Loucy (cell line): ENCODE measurements around the gene LENG9.

Experiments used
- H2AFZ ChIP-seq: fragments of 200-600 bp; sonication (generic); 2 replicates; pipeline ENCODE4 v1.6.0; 2016; ENCODE audit warnings: antibody characterized with exemption, mild to moderate bottlenecking, low read length, moderate library complexity
- H3F3A ChIP-seq: fragments of 200-600 bp; 2 replicates; pipeline ENCODE4 v1.6.0; 2016; ENCODE audit warnings: antibody characterized with exemption, low read depth, mild to moderate bottlenecking
- H3K27me3 ChIP-seq: fragments of 200-600 bp; sonication (generic); 2 replicates; pipeline ENCODE4 v1.6.1; 2014; ENCODE audit warnings: low read length, mild to moderate bottlenecking; ENCODE audit not compliant: insufficient read depth, poor library complexity, severe bottlenecking
- H3K36me3 ChIP-seq: fragments of 200-600 bp; sonication (generic); 2 replicates; pipeline ENCODE4 v1.6.1; 2016; ENCODE audit warnings: low read length; ENCODE audit not compliant: insufficient read depth
- H3K4me1 ChIP-seq: fragments of 200-600 bp; sonication (generic); 2 replicates; pipeline ENCODE4 v1.5.1; 2014; ENCODE audit warnings: low read length, mild to moderate bottlenecking; ENCODE audit not compliant: insufficient read depth, poor library complexity, severe bottlenecking
- H3K4me2 ChIP-seq: fragments of 200-600 bp; sonication (generic); 2 replicates; pipeline ENCODE4 v1.6.0; 2014; ENCODE audit warnings: antibody characterized with exemption, low read length, low read depth, mild to moderate bottlenecking; ENCODE audit not compliant: poor library complexity, severe bottlenecking
- H3K4me3 ChIP-seq: fragments of 200-600 bp; sonication (generic); 2 replicates; pipeline ENCODE4 v1.5.1; 2014; ENCODE audit warnings: low read length, mild to moderate bottlenecking, mixed read lengths; ENCODE audit not compliant: poor library complexity, severe bottlenecking
- H3K79me2 ChIP-seq: fragments of 200-600 bp; sonication (generic); 2 replicates; pipeline ENCODE4 v1.6.1; 2014; ENCODE audit warnings: low read length; ENCODE audit not compliant: insufficient read depth
- H3K9ac ChIP-seq: fragments of 200-600 bp; sonication (generic); 2 replicates; pipeline ENCODE4 v1.6.0; 2014; ENCODE audit warnings: mild to moderate bottlenecking, low read depth, low read length, moderate library complexity; ENCODE audit not compliant: poor library complexity, severe bottlenecking
- H3K9me2 ChIP-seq: fragments of 200-600 bp; sonication (generic); replicated peaks from 2 replicates; pipeline ENCODE4 v1.6.1; 2016; ENCODE audit warnings: low read depth, low read length, mixed read lengths
- H3K9me3 ChIP-seq: fragments of 200-600 bp; sonication (generic); 2 replicates; pipeline ENCODE4 v1.6.1; 2014; ENCODE audit warnings: mild to moderate bottlenecking, antibody characterized with exemption, low read length, low read depth; ENCODE audit not compliant: insufficient read depth
- H4K20me1 ChIP-seq: fragments of 200-600 bp; sonication (generic); 2 replicates; pipeline ENCODE4 v1.6.0; 2014; ENCODE audit warnings: antibody characterized with exemption, low read length, mild to moderate bottlenecking; ENCODE audit not compliant: insufficient read depth, poor library complexity, severe bottlenecking
- EZH2phosphoT487 ChIP-seq: fragments of 200-600 bp; IDR thresholded peaks from 2 replicates; pipeline ENCODE4 v1.6.1; 2018; ENCODE audit warnings: antibody characterized with exemption, mild to moderate bottlenecking, moderate library complexity, borderline replicate concordance
- TF ChIP-seq, protein P1 (sequence below): fragments of 200-600 bp; sonication (generic); conservative IDR thresholded peaks from 2 replicates; pipeline ENCODE4 v1.5.1; 2014; ENCODE audit warnings: mild to moderate bottlenecking, antibody characterized with exemption, low read length

LENG9 gene

DNA sequence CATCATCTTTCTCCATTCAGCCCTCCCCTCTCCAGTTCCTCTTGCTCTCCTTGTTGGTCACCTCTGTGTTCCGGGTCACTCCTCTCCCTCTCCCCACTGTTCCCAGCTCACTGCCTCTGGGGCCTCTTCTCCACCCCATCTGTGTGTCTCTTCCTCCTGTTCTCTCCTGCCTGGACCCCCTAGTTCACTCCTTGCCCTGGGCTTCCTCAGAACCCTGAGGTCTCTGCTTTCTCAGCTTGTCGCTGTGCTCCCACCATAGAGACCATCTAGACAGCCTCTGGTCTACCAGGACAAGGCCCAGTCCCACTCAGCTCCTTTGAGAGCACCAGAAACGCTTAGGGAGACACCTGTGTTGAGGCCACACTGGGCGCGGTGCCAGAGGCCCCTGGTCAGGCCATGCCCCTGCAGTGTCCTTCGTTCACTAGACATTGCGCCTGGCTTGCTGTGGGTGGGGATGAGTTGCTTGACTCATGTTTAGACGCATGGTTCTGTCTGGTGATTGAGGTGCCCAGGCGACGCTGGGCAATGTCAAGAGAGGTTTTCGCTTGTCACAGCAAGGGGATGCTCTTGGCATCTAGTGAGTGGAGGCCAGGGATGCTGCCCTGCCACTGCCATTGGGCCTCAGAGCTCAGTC is 4.8 kb downstream of the LENG9 start:
- H3K4me1 ChIP-seq, result peaks cover under 1% of the 10 kb centered on the region
- no peak overlapping the region for H3K9ac ChIP-seq
- peaks cover 5% of the 10 kb centered on the region; the same call in 1 of the 2 replicates for H3F3A ChIP-seq
- H2AFZ ChIP-seq, result no peak overlapping the region
- peaks cover 73% of the 10 kb centered on the region; the same call in 1 of the 2 replicates for H3K36me3 ChIP-seq
- TF ChIP-seq, protein P1, sequence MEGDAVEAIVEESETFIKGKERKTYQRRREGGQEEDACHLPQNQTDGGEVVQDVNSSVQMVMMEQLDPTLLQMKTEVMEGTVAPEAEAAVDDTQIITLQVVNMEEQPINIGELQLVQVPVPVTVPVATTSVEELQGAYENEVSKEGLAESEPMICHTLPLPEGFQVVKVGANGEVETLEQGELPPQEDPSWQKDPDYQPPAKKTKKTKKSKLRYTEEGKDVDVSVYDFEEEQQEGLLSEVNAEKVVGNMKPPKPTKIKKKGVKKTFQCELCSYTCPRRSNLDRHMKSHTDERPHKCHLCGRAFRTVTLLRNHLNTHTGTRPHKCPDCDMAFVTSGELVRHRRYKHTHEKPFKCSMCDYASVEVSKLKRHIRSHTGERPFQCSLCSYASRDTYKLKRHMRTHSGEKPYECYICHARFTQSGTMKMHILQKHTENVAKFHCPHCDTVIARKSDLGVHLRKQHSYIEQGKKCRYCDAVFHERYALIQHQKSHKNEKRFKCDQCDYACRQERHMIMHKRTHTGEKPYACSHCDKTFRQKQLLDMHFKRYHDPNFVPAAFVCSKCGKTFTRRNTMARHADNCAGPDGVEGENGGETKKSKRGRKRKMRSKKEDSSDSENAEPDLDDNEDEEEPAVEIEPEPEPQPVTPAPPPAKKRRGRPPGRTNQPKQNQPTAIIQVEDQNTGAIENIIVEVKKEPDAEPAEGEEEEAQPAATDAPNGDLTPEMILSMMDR, result no peak
- no peak for TF ChIP-seq EZH2phosphoT487
- H3K4me2 ChIP-seq, result no peak overlapping the region
- peaks cover 16% of the 10 kb centered on the region; the same call in 1 of the 2 replicates for H3K79me2 ChIP-seq
- no peaks in the 10 kb centered on the region for H3K9me2 ChIP-seq
- no peaks in the 10 kb centered on the region for H3K27me3 ChIP-seq
- no peak overlapping the region for H3K4me3 ChIP-seq
- H3K9me3 ChIP-seq, result no peaks in the 10 kb centered on the region
- peaks cover 39% of the 10 kb centered on the region for H4K20me1 ChIP-seq

DNA sequence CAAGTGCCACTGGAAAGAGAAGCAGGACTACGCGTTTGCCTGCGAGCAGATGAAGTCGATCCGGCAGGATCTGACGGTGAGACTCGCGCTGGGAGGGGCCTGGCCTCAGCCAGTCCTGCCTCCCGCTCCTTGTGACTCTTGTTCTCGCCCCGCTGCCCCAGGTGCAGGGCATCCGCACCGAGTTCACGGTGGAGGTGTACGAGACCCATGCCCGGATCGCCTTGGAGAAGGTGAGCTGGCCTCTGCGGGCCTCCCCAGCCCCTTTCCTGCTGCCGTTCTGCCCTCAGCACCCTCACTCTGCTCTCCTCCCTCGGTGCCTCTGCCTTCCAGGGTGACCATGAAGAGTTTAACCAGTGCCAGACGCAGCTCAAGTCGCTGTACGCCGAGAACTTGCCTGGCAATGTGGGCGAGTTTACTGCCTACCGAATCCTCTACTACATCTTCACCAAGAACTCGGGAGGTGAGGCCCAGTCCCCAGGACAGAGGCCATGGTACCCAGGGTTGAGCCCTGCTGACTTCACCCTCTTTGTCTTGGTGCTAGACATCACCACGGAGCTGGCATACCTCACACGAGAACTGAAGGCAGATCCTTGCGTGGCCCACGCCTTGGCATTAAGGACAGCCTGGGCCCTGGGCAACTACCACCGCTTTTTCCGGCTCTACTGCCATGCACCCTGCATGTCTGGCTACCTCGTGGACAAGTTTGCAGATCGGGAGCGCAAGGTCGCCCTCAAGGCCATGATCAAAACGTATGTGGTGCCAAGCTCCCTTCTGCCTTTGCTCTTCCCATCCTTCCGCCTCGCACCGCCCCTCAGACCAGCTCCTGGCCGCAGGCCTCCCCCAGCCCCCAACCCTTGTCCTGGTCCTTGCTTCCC is 5.6 kb downstream of the LENG9 start:
- Histone ChIP-seq H3K4me1 (no peaks in the 10 kb centered on the region), H3K36me3 (peaks cover 80% of the 10 kb centered on the region; the same call in 1 of the 2 replicates), H3K4me2 (no peak overlapping the region), H2AFZ (no peak overlapping the region), H3K27me3 (no peaks in the 10 kb centered on the region), H3F3A (peaks cover 5% of the 10 kb centered on the region; the same call in 1 of the 2 replicates), H3K9ac (no peak overlapping the region), H3K79me2 (peaks cover 23% of the 10 kb centered on the region), H3K4me3 (no peak overlapping the region), H3K9me3 (no peaks in the 10 kb centered on the region), H4K20me1 (peaks cover 45% of the 10 kb centered on the region), H3K9me2 (no peaks in the 10 kb centered on the region)
- TF ChIP-seq EZH2phosphoT487, result no peak
- TF ChIP-seq, protein P1, result no peak

DNA sequence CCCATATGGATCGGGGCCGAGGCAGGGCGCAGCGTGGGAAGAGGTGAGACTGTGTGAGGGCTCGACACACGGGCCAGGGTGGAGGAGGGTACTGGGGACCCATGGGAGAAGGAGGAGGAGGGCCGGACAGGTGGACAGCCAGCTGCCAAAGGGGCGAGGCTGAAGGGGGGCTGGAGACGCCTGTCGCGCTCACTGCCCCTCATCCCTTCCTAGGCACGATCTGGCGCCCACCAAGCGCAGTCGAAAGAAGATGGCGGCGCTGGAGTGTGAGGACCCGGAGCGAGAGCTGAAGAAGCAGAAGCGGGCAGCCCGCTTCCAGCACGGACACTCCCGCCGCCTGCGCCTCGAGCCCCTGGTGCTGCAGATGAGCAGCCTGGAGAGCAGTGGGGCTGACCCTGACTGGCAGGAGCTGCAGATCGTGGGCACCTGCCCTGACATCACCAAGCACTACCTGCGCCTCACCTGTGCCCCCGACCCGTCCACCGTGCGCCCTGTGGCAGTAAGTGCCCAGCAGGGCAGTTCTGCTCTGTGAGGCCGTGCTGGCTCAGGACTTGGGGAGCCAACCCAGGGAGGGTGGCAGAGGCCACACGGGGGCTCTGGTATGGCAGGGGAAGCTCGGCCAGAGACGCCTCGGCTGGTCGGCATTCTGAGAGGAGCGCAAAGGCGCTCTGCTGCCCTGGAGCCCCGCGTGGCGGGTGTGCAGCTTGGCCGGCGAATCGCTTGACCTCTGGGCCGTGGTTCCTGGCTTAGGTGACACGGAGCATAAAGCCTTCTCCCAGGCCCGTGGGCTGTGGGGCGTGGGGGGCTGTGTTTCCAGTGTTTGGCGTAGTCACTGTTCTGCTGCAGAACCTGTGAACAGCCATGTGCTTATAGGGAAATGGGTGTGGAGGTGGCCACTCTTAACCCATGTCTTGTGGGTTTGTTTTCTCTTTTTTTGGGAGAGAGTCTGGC is 6.9 kb downstream of the LENG9 start:
- TF ChIP-seq, protein P1, result no peak
- no peak for TF ChIP-seq EZH2phosphoT487
- Histone ChIP-seq H3K4me2 (no peak overlapping the region), H3K27me3 (no peaks in the 10 kb centered on the region), H2AFZ (no peak overlapping the region), H4K20me1 (peaks cover 58% of the 10 kb centered on the region), H3K36me3 (peaks cover 88% of the 10 kb centered on the region; the same call in 1 of the 2 replicates), H3K79me2 (peaks cover 36% of the 10 kb centered on the region), H3F3A (no peaks in the 10 kb centered on the region), H3K4me3 (no peak overlapping the region), H3K9me3 (no peaks in the 10 kb centered on the region), H3K9me2 (no peaks in the 10 kb centered on the region), H3K9ac (no peak overlapping the region), H3K4me1 (peaks cover 5% of the 10 kb centered on the region)
